GM18519 (cell line): Measurements from ENCODE around the gene PHF12.

Experiments
- ATAC-seq: cut with Tn5 transposase; IDR thresholded peaks from one replicate; pipeline ENCODE4 v1.9.1; 2021; ENCODE audit warnings: mild to moderate bottlenecking, moderate library complexity; ENCODE audit not compliant: unreplicated experiment, low FRiP score

The PHF12 gene

DNA sequence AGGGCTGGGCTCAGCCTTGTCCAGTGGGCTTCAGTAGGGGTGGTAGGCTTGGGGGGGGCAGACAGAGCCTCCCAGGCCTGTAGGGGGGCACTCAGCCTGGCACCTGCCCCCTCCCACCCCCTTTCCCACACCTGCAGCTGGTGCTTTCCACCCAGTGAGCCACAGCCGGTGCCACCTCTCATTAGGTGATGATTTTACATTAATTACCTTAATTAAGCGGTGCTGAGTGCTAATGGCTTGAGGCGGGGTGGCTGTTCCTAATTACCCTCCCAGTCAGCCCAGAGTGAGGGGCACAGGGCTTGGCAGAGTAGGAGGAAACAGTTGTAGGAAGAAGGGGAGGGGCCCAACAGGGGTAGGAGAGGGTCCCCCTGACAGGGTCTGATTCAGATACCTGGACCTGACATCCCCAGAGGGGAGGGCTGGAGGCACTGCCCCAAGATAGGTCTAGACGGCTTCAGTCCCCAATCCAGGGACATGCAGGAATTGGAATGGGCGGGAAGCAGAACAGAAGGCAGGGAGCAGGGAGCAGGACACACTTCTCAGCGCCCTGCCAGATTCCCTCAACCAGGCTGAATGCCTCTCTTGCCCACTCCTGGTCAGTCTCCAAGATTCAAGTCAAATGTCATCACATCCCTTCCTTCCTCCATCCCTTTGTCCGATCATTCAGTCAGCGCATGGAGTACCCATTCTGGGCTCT, 26.5 kb upstream of the PHF12 start:
- ATAC-seq: no peak

DNA sequence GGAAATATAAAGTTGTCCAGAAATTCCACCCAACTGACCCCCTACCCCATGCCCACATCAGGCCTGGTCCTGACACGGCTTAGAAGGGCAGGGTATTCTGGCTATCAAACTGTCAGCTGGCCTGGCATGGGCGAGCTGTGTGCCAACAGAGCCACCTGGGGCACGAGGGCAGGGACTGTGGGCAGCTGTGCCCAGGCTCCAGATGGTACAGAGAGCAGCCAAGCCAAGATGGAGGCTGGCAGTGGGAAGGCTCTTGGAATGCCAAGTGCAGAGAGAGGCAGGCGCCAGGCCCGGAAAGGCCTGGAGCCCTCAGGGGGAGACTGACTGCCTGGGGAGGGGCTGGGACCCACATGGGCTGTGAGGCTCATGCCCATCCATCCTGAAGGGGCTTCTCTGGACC, 24.3 kb upstream of the PHF12 start:
- no peak for ATAC-seq

DNA sequence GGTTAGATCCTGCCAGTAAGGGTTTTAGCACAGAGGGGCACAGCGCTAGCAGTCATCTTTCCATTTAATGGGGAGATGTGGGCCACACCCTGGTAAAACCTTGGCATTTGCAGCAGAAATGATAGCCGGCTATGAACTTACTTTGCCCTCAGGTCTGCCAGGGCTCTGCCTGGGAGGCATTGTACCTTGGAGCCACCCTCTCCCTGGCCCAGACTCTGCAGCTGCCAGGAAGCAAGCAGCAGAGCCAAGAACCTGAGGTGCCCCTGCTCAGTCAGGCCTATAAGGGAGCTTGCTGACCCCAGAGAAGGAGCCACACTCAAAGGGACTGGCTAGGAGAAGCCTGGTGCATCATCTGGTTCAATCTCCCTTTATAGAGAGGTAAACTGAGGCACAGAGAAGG, 23.7 kb upstream of the PHF12 start:
- no peak for ATAC-seq

DNA sequence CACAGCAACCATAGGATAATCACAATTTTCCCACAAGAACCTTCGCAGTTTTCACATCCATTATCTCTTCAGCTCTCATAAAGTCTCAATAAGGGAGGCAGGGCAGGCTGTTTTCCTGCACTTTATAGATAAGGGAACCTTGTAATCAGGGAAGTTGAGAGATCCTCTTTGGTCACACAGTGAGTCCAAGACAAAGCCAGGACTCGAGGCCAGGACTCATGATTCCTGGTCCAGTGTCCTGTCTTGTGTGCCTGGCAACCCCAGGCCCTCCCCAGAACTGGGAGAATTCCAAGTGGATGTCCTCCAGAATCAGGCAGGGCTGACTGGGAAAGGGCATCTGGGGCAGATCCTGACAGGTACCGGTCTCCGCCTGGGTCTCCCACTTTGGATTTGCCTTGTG, 23.1 kb upstream of the PHF12 start:
- no peak for ATAC-seq

DNA sequence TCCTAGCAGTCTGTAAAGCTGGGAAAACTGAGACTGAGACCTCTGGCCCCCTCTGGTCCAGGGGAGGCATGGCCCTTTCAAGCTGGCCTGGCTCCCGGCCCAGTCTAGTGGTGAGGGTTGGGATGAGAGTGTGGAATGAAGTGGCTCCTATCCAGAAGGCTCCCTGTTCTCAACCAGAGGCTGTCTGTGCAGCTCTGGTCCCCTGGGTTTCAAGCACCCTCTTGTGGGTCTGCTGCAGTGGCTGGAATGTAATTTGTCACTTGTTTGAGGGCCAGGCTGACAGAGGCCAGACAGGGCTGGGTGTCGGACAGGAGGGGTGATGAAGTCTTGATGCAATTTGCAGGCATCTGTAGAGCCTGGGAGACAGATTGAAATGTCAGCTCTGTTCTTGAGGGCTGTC, 22.1 kb upstream of the PHF12 start:
- no peak for ATAC-seq

DNA sequence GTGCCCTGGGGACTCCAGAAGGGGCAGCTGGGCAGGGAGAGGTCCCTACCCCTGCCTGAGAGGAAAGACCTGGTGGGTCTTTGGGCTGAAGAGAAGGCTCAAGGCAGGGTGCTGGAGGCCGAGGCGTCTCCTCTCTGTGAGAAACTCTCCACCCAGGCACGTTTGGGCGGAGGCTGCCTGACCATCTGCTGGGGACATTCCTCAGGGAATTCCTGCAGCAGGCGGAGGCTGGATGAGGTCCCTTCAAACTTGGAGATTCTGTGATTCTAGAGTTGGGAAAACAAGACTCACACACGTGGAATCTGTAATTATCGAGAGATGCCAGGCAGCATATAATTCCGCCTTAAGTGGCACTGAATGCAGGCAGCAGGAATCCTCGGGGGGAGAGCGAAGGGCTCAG, 21.1 kb upstream of the PHF12 start:
- ATAC-seq: no peak

DNA sequence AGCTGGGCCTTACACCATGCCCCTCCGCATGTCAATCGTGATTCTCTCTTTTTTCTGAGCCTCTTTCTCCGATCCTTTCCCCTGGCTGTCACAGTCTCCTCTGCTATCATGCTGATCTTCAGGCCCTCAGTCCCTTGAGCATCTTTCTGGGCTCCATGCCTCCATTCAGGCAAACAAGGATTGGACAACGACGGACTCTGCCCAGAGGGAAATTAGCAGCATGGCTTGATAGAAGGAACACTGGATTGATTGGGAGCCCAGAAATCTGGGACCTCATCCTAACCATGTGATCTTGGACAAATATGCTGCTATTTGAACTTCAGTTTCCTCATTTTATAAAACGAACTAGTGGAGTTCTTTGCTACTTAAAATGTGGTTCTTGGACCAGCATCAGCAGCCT, 19.6 kb upstream of the PHF12 start:
- ATAC-seq: no peak

DNA sequence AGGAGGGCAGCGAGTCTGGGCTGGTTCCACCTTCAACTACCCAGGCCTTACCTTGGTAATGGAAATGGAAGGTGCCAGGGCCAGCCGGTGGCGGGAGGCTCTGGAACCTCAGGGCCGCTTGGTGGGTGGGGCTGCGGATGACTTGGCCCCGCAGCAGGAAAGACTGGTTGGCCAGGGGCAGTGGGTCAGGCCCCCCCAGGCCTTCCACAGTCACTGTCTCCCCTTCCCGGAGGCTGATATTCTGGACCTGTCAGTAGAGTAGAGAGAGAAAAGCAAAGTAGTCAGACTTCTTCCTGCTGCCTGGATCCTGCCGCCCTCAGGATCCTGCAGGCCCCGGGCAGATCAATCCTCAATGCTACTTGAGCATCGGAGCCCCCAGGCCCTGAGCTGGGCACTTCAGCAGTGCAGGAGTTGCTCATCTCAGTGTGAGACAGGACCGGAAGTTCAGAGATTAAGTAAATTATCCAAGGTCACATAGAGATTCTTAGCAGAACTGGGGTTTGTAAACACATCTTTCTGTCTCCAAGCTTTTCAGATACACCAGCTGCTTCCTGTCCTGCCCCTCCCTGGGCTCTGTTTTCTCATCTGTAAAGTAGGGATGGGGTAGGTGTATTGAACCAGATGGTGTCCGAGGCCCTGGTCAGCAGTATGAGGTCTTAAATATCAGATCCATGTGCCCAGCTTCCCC, 18.5 kb upstream of the PHF12 start:
- no peak for ATAC-seq

DNA sequence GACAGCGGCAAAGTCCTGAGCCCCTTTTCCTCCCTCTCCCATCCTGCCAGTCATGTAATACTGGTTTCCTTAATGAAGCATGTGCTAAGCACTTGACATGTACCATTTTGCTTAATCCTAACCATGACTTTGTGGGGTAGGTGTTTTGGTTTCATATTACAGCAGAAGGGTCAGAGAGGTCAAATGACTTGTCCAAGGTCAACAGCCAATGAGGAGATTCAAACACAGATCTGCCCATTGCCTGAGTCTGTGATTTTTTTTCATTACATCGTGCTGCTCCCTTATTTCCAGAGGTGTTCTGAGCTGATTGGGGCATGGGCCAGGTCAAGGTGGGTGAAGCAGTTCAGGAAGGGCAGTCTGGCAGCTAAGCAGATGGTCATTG, 17.6 kb upstream of the PHF12 start:
- no peak for ATAC-seq

DNA sequence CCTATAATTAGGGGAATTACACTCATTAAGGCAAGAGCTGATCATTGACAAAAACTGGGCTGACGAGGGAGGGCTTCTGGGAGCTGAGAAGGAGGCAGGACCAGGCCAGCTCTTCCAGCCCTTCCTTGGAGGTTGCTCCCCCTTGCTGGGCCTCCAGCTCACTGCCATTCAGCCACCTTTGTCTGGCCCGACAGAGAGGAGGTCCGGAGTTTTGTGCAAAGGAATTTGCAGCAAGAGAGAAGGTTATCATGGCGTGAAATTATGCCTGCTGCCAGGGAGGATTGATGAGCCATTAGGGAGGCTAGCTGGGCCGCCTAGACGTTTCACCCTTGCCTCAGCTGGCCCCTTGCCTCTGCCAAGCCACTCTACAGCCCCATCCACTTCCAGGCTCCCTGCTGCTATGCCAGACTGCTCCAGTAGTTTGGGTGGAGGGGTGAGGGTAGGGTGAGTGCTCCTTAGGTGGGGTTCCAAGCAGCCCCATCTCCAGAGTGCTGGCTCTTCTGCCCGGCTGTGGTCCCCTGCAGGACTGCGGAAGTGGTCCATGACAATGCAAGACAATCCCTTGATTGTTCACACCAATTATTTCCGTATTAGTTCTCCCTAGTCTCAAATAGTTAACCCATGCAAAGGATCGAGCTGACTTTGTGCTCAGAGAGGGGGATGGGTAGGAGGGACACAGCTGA, 17.1 kb upstream of the PHF12 start:
- no peak for ATAC-seq

DNA sequence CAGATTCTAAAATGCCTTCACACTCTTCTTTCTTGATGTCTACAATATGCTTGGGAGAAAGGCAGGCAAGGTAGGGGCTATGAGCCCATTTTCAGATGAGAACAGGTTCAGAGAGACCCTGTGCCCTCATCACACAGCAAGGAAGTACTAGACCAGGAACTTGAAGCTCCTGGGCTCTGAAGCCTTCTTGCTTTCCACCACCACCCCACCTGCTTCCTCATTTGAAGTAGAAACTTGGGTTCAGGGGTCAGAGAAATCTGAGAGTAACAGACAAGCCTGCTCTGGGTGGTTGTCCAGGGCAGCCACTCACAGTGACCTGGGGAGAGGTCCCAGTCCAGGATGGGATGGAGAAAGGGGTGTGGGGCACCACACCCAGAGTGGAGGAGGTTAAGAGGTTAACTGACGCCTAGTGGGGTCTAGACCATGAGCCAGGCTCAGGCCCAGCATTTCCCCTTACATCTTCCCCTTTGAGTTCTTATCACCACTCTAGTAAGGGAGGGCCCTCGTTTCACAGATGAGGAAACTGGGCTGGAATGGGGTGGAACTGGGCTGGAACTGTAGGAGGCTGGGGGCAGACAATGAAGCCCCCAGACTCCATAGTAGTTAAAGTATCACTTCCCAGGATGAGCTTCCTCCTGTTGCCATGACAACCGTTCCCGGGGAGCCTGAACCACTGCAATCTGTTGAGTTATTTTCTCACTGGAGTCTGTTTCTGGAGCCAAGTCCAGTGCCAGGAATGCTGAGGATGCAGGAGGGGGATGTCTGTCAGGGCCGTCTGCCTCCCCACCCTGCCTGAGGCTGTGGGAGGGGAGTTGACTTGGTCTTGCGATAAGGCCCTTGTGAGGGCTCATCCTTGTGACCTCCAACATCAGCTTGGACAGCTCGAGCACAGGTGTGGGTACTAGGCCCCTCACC, 16.2 kb upstream of the PHF12 start:
- no peak for ATAC-seq

DNA sequence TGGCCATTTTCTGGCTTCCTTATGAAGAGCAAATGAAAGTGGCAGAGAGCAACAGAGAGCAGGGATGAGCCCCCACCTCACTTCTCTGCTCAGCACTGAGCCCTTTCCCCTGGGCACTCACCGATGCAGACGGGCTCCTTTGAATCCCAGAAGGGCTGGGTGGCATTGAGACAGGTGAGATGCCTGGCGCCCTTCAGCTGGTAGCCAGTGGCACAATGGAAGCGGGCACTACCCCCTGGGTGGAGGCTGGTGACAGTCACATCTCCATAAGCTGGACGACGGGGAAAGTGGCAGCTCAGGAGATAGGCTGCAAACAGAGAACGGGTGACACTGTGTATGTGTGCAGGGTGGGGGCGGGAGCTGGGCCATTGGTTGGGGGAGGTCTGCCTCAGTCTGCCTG, 12.5 kb upstream of the PHF12 start:
- ATAC-seq: no peak

DNA sequence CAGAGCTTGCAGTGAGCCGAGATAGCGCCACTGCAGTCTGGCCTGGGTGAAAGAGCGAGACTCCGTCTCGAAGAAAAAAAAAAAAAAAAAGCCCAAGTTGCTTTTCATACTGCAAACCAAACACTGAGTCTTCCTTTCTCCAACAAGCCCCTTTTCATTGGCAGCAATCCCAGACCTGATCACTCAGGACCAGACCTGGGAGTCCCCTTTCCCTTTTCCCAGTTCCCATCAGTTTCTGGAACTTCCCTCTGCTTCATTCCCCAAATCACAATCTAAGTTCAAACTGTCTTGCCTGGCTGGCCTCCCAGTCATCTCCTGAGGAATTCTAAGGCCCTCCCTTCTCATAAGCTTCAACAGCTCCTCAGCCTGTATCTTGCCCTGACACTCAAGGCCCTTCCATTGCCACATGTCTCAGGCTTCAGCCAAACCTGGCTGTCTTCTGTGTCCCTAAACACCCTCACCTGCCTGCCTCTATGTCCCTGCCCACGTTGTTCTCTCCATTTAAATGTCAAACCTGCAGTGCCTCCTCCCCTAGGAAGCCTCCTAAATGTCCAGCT, 11.8 kb upstream of the PHF12 start:
- no peak for ATAC-seq

DNA sequence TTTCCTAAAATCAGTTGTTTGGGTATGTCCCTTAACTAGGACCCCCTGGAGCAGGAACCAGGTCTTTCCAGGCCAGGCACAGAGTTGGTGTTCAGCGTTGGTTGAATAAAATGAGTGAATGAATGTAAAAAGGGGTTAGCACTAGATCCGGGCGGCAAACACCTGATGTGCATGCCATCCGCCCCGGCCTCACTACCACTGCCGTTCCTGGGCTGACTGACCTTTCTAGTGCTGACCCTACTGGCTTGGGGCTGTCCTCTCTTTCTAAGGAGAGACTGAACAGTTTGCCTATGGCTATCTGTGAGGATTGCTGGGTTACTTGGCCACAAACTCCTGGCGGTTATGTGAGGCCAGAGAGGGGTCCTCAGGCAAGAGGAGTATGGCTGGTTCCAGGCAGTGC, 10.1 kb upstream of the PHF12 start:
- ATAC-seq: no peak

DNA sequence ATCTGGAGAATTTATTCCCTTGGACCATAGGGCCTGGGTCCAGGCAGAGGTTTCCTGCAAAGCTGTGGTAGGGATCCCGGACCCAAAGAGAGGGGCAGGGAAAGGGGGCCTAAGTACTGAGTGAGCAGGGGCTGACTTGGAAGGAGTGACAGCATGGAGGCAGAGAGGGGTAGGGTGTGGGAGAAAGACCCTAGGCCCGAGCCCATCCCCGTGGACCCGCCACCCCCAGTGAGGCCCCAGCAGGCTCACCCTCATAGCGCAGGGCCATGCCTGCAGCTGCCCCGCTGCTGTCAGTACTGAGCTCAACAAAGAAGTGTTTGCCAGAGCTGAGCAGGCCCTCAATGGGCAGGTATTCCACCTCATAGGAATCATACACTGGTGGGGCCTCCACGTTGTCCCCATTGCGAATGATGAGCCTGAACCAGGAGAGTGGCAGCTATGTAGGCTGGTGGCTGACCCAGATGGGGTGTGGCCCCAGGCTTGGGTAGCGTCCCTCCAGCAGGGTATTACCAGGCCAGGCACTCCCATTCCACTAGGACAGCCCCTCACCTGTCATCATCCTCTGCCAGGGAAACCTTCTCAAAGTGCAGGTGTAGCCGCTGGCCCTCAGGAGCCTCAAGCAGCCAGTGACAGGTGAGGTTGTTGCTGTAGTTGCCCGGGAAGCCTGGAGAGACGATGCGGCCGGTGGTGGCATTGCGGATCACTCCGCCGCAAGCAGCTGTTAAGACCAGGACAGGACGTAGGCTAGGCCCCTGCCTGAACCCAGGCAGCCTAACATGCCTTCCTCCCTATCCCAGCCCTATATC, 9.1 kb upstream of the PHF12 start:
- ATAC-seq: no peak

DNA sequence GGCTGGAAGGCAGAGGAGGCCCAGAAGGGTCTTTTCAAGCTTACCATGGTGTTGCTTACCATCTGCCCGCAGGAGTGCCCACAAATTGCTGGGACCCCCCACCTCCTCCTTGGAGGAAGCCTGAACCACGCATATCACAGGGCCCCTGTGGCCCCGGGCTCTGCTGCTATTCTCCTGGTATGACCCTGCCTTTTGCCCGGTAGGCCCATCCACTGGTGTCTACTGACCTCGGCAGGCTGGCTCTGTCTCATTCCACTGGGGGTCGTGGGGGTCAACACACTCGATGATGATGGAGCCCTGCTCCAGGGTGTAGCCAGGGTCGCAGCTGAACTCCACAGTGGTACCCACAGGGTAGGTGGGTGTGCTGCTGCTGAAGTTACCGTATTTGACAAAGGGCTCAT, 8.2 kb upstream of the PHF12 start:
- no peak for ATAC-seq

DNA sequence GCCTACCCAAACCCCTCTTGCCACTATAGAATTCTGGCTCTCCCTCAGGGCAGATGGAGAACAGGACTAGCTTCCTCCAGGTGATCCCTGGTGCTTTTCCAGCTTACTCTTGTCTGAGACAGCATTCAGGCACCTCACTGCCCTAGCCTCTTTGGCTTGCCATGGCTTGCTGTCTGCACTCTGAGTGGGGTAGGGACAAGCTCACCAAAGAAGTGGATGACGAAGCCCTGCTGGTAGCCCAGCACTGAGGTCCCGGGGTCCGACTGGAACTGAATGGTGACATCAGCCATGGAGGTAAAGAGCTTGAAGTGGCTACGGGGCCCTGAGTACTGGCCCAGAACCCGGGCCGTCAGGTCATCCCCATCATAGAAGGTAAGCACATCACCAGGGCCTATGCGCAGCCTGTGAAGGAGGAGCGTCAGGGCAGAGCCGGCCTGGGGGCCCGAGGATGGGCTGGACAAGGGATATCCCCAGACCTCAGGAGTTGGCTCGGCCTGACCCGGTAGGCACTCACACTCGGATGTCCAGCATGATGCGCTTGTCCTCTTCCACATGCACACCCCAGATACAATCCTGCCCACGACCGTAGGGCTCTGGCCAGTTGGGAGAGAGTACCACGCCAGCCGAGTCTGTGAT, 7.6 kb upstream of the PHF12 start:
- ATAC-seq: no peak

DNA sequence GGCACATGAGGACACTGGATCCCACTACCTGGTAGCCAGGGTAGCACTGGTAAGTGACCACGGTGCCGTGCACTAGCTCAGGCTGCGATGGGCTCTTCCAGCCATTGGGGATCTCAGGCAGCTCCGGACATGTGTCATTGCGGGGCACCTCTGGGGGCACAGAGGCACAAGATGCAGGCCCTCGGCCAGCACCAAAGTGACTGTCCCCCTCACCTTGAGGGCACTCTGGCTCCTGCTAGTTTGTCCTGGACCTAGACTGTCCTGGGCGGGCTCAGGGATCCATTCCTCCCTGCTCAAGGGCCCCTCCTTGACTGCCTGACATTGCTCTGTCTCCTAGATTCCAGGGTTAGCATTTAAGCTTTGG, 6.7 kb upstream of the PHF12 start:
- no peak for ATAC-seq

DNA sequence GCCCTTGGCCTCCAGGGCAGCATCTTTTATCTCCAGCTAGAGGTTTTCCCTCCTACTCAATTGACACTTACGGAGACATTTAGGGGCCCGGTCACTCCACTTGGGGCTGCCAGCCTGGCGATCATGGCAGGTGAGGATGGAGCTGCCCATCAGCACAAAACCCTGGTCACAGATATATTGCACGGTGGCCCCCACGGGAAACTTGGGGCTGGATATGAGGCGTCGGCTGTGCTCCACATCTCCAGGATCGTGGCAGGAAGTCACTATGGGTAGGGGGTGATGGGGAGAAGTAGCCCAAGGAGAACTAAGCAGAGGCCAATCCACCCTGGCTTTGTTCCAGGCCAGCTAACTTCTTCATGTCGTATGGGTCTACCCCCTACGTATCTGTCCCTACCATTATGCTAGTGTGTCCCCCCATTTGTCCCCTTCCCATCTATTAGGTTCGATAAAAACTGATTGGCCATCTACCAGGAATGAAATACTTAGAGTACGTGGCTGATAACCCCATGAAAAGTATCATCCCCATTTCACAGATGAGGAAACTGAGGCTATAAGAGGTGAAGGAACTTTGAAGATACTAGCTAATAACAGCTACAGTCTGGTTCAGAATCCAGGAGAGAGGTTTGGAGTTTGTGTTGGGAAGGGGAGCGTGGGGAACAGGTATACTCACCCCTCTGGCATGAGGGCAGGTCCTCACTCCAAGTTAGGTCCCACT, 6.1 kb upstream of the PHF12 start:
- ATAC-seq: no peak
